Activated naive CD4-positive, alpha-beta T cell treated with anti-CD3 and anti-CD28 coated beads, Interleukin-2, amount 50 U/mL, for 24 hours (primary cell): ENCODE data around the gene SRPK1.

ENCODE experiments used
- H3K27ac Mint-ChIP-seq: one replicate; pipeline ENCODE4 v1.8.0; 2021; ENCODE audit warnings: mild to moderate bottlenecking, mixed read lengths
- H3K27me3 Mint-ChIP-seq: one replicate; pipeline ENCODE4 v1.8.0; 2021; ENCODE audit warnings: mixed read lengths
- H3K36me3 Mint-ChIP-seq: one replicate; pipeline ENCODE4 v1.8.0; 2021; ENCODE audit warnings: mixed read lengths
- H3K4me1 Mint-ChIP-seq: one replicate; pipeline ENCODE4 v1.8.0; 2021; ENCODE audit warnings: mixed read lengths
- H3K4me3 Mint-ChIP-seq: one replicate; pipeline ENCODE4 v1.8.0; 2021; ENCODE audit warnings: mild to moderate bottlenecking, mixed read lengths
- H3K9me3 Mint-ChIP-seq: one replicate; pipeline ENCODE4 v1.8.0; 2021; ENCODE audit warnings: mixed read lengths

Gene SRPK1

GRCh38 chr6:35831257-35832007 is 89.5 kb downstream of the SRPK1 start:
- Mint-ChIP-seq H3K4me1 (no peaks in the 10 kb centered on the region), H3K36me3 (peaks cover 8% of the 10 kb centered on the region), H3K27me3 (peaks cover 2% of the 10 kb centered on the region), H3K27ac (no peak overlapping the region), H3K9me3 (no peaks in the 10 kb centered on the region), H3K4me3 (no peak overlapping the region)

GRCh38 chr6:35829306-35829705 is 91.6 kb downstream of the SRPK1 start:
- Mint-ChIP-seq H3K27ac (no peak overlapping the region), H3K9me3 (no peaks in the 10 kb centered on the region), H3K36me3 (peaks cover 4% of the 10 kb centered on the region), H3K4me1 (no peaks in the 10 kb centered on the region), H3K27me3 (peaks cover 5% of the 10 kb centered on the region), H3K4me3 (no peak overlapping the region)

GRCh38 chr6:35824552-35825192 is 96.2 kb downstream of the SRPK1 start:
- Mint-ChIP-seq H3K9me3 (no peaks in the 10 kb centered on the region), H3K4me1 (no peaks in the 10 kb centered on the region), H3K4me3 (no peak overlapping the region), H3K36me3 (no peaks in the 10 kb centered on the region), H3K27me3 (peaks cover 5% of the 10 kb centered on the region), H3K27ac (no peak overlapping the region)

GRCh38 chr6:35823601-35824000 is 97.3 kb downstream of the SRPK1 start:
- no peaks in the 10 kb centered on the region for H3K4me1 Mint-ChIP-seq
- H3K27me3 Mint-ChIP-seq = peaks cover 7% of the 10 kb centered on the region
- no peaks in the 10 kb centered on the region for H3K9me3 Mint-ChIP-seq
- no peak overlapping the region for H3K27ac Mint-ChIP-seq
- H3K36me3 Mint-ChIP-seq = no peaks in the 10 kb centered on the region
- H3K4me3 Mint-ChIP-seq = no peak overlapping the region

GRCh38 chr6:35817515-35817914 is 103.4 kb downstream of the SRPK1 start:
- Mint-ChIP-seq H3K4me1 (no peaks in the 10 kb centered on the region), H3K27ac (no peak overlapping the region), H3K4me3 (no peak overlapping the region), H3K27me3 (peaks cover 2% of the 10 kb centered on the region), H3K36me3 (peaks cover 4% of the 10 kb centered on the region), H3K9me3 (no peaks in the 10 kb centered on the region)

- peaks cover 3% of the 10 kb centered on the region for H3K36me3 Mint-ChIP-seq
- H3K4me3 Mint-ChIP-seq = no peak overlapping the region
- H3K27ac Mint-ChIP-seq = no peak overlapping the region
- H3K4me1 Mint-ChIP-seq = no peaks in the 10 kb centered on the region
- H3K27me3 Mint-ChIP-seq = peaks cover 6% of the 10 kb centered on the region
- no peaks in the 10 kb centered on the region for H3K9me3 Mint-ChIP-seq
Observed at GRCh38 chr6:35811699-35811995, 109.3 kb downstream of the SRPK1 start.

- Mint-ChIP-seq H3K4me1 (no peaks in the 10 kb centered on the region), H3K36me3 (peaks cover 3% of the 10 kb centered on the region), H3K27ac (no peak overlapping the region), H3K9me3 (no peaks in the 10 kb centered on the region), H3K27me3 (peaks cover 12% of the 10 kb centered on the region), H3K4me3 (no peak overlapping the region)
Observed at GRCh38 chr6:35810971-35811698, 109.8 kb downstream of the SRPK1 start.

- no peak overlapping the region for H3K27ac Mint-ChIP-seq
- no peaks in the 10 kb centered on the region for H3K36me3 Mint-ChIP-seq
- peaks cover 4% of the 10 kb centered on the region for H3K9me3 Mint-ChIP-seq
- H3K27me3 Mint-ChIP-seq = peaks cover 19% of the 10 kb centered on the region
- no peak overlapping the region for H3K4me3 Mint-ChIP-seq
- H3K4me1 Mint-ChIP-seq = peaks cover 7% of the 10 kb centered on the region
Observed at GRCh38 chr6:35809809-35810208, 111.1 kb downstream of the SRPK1 start.

GRCh38 chr6:35808688-35809087 is 112.2 kb downstream of the SRPK1 start:
- no peak overlapping the region for H3K27ac Mint-ChIP-seq
- H3K27me3 Mint-ChIP-seq = peaks cover 20% of the 10 kb centered on the region
- H3K36me3 Mint-ChIP-seq = no peaks in the 10 kb centered on the region
- H3K9me3 Mint-ChIP-seq = peaks cover 4% of the 10 kb centered on the region
- H3K4me1 Mint-ChIP-seq = peaks cover 9% of the 10 kb centered on the region
- H3K4me3 Mint-ChIP-seq = no peak overlapping the region

- peaks cover 20% of the 10 kb centered on the region for H3K27me3 Mint-ChIP-seq
- H3K36me3 Mint-ChIP-seq = no peaks in the 10 kb centered on the region
- peaks cover 9% of the 10 kb centered on the region for H3K4me1 Mint-ChIP-seq
- H3K9me3 Mint-ChIP-seq = peaks cover 4% of the 10 kb centered on the region
- H3K4me3 Mint-ChIP-seq = peak within 1 kb of the TSS; percentile 30
- no peak within 1 kb of the TSS for H3K27ac Mint-ChIP-seq
Observed at GRCh38 chr6:35804996-35805736, 115.7 kb downstream of the SRPK1 start, which contains the start of gene LHFPL5. LHFPL5 (plus strand) TSS chr6:35805352; CDS start chr6:35805671, 319 bp downstream.

GRCh38 chr6:35801148-35801547 is 119.8 kb downstream of the SRPK1 start:
- peaks cover 9% of the 10 kb centered on the region for H3K27me3 Mint-ChIP-seq
- H3K4me3 Mint-ChIP-seq = no peak overlapping the region
- H3K4me1 Mint-ChIP-seq = peaks cover 9% of the 10 kb centered on the region
- H3K9me3 Mint-ChIP-seq = peaks cover 4% of the 10 kb centered on the region
- no peak overlapping the region for H3K27ac Mint-ChIP-seq
- no peaks in the 10 kb centered on the region for H3K36me3 Mint-ChIP-seq

GRCh38 chr6:35798706-35799105 is 122.2 kb downstream of the SRPK1 start:
- Mint-ChIP-seq H3K4me1 (no peaks in the 10 kb centered on the region), H3K9me3 (no peaks in the 10 kb centered on the region), H3K27ac (no peak overlapping the region), H3K4me3 (no peak overlapping the region), H3K27me3 (no peaks in the 10 kb centered on the region), H3K36me3 (no peaks in the 10 kb centered on the region)

- H3K4me3 Mint-ChIP-seq = no peak overlapping the region
- no peaks in the 10 kb centered on the region for H3K4me1 Mint-ChIP-seq
- H3K9me3 Mint-ChIP-seq = no peaks in the 10 kb centered on the region
- no peak overlapping the region for H3K27ac Mint-ChIP-seq
- no peaks in the 10 kb centered on the region for H3K36me3 Mint-ChIP-seq
- H3K27me3 Mint-ChIP-seq = no peaks in the 10 kb centered on the region
Observed at GRCh38 chr6:35797837-35798526, 122.9 kb downstream of the SRPK1 start.

GRCh38 chr6:35796236-35796635 is 124.7 kb downstream of the SRPK1 start:
- no peak overlapping the region for H3K27ac Mint-ChIP-seq

GRCh38 chr6:35795453-35796071 is 125.3 kb downstream of the SRPK1 start:
- Mint-ChIP-seq H3K36me3 (no peaks in the 10 kb centered on the region), H3K4me1 (no peaks in the 10 kb centered on the region), H3K4me3 (no peak overlapping the region), H3K9me3 (no peaks in the 10 kb centered on the region), H3K27me3 (peaks cover 2% of the 10 kb centered on the region), H3K27ac (no peak overlapping the region)

More at GRCh38 chr6:35796236-35796635, 124.7 kb downstream of the SRPK1 start:
- no peaks in the 10 kb centered on the region for H3K4me1 Mint-ChIP-seq
- no peaks in the 10 kb centered on the region for H3K27me3 Mint-ChIP-seq
- no peaks in the 10 kb centered on the region for H3K36me3 Mint-ChIP-seq
- no peaks in the 10 kb centered on the region for H3K9me3 Mint-ChIP-seq
- no peak overlapping the region for H3K4me3 Mint-ChIP-seq
